Stimulated activated CD4-positive, alpha-beta T cell treated with anti-CD3 and anti-CD28 coated beads, Interleukin-1b, Interleukin-23, amount 100 ng/mL, for 4 hours (primary cell): ENCODE measurements around the gene DNAJB1.
"Not testable (repeated sequence)": the region's sequence is repeated elsewhere in the genome, so short reads cannot be mapped to it uniquely, and the experiment has no call there.

Experiments
- DNase-seq, 2 donors: peaks; one replicate each; pipeline ENCODE4 v3.0.0-alpha.2; 2020; ENCODE audit warnings: low read depth in 2 of 2

DNAJB1 gene

DNA sequence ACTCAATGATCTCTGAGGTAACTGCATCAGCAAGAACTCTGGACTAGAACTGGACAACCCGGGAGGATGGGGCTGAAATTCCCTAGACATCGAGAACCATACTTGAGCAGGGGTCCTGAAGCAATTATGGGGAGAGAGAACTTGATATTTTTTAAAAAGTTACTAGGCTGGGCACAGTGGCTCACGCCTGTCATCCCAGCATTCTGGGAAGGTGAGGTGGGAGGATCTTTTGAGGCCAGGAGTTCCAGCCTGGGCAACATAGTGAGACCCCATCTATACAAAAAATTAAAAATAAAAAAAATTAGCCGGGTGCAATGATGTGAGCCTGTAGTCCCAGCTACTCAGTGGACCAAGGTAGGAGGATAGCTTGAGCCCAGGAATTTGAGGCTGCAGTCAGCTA, 2.3 kb upstream of the DNAJB1 start:
- no peak for DNase-seq

DNA sequence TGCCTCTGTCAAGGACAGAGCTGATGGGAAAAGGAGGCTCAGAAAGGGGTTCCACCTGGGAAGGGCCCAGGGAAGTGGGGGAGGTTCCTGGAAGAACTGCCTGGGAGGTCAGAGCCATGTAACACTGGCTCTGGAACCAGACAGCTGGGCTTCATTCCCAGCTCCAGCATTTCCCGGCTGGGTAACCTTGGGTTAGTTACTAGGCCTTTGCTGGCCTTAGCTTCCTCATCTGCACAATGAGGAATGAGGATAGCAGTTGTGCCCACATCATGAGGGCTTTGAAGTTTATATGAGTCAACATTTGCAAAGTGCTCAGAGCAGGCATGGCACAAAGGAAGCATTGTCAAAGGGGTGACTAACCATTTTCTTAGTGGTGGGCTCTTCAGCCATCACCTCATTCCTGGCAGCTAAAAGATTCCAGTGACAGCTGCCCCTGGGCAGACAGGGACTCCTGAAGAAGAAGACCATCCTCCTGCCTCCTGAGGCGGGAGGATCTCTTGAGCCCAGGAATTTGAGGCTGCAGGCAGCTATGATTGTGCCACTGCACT, 1.7 kb upstream of the DNAJB1 start:
- peak in 1 of 2 donors; percentile 30 for DNase-seq

DNA sequence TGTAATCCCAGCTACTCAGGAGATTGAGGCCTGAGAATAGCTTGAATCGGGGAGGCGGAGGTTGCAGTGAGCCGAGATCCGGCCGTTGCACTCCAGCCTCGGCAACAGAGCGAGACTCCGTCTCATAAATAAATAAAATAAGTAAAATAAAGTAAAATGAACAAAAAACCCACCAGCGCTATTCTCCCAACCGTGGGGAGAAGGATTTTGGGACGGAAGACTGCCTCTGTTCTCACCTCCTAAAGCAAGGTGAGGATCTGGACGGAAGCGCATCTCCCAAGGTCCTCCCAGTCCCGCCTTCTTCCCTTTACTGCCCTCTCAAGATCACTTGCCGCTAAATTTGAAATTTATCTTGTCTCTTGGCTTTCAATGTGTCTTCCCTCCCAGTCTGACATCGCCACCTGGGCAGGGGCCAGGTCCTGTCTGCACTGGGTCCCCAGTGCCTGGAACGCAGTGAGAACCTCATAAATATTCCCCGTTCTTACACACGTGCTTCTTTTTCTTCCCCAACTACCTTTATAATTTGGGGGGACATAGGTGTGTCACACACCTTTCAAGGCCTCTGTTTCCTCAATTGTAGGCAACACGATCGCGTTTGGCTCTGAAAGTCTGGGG, 1.2 kb upstream of the DNAJB1 start:
- no peak for DNase-seq

DNA sequence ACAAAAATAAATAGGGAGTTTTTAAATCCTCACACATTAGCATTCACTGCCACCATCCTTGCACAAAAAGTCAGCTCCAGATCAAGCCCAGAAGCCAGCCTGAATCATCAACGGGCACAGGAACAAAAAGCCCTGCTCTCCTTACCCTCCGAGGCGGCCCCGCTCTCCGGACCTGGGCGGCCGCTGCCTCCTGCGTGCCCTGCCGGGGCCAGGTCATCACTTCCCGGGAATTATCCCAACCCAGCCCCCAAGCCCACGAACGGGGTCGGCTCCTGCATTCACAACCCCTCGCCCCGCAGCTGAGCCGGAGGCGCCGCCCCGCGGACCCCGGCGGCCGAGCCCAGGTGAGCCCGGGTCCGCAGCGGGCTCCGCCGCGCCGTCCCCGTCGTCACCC, 754 bp downstream of the DNAJB1 start:
- no peak for DNase-seq

DNA sequence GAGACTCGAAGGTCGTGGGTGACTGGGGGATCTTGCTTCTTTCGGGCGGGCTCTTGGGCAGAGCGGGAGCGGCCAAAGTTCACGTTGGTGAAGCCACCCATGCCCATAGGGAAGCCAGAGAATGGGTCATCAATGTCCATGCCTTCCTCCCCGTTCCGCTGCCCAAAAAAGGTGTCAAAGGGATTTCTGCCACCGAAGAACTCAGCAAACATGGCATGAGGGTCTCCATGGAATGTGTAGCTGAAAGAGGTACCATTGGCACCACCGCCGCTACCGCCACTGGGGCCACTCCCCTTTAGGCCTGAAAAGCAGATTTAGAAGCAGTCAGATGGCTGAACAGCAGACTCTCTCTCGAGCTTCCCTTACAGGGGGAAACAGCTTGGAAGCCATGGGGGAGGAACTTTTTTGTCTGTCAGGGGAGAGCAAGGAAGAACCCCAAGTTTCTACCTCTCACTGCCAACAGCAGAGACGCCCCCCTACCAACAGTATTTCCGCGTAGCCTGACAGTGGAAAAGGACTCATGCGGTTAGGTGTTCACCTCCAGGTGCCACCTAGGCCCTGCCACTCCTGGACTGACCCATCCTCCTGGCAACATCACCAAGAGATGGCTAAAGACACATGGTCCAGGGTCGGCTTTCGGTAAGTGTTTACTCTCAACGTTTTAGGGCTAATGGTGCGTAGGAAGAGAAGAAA, 1.3 kb downstream of the DNAJB1 start:
- no peak for DNase-seq

DNA sequence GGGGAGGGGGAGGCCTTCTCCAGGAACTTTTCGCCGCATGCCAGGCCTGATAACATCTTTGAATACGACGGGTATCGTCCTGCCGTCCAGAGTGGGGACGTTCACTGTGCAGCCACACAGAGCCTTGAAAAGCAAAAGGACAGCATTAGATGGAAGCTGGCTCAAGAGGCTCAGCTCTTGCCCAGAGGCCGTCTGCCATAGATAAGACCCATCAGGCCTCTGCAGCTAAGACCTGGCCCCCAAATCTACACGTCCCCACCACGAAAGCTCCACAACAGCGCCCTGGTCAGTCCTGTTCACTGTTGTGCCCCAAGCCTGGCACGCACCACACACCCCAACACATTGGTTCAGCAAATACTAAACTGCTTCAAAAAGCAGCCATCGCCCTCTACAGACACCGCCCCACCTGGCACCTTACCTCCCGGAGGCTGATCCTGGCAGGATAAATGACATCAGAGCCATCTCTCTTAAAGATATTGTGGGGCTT, 2.1 kb downstream of the DNAJB1 start:
- DNase-seq, result no peak

DNA sequence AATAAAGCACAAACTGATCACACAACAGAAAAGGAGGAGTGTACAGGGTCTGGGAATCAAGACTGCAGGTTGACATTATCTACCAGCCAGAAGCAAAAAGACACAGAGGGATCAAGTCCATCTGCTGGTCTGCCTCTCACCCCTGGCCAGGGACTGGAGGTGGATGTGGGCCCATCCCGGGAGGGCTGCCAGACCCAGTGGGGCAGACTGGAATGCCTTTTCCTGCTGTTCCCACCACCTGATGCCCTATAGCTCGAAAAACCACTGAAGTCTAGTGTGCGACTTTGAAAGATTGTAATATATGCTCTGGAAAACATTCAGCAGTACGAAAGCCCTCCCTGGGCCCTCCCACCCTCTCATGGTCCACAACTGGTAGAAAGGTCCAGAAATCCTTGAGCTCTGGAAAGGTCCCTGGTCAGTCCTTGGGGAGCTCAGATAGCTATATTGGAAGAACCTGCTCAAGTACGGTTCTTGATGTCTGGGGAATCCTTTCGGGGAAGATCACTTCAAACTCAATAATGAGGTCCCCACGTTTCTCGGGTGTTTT, 2.6 kb downstream of the DNAJB1 start:
- no peak for DNase-seq

DNA sequence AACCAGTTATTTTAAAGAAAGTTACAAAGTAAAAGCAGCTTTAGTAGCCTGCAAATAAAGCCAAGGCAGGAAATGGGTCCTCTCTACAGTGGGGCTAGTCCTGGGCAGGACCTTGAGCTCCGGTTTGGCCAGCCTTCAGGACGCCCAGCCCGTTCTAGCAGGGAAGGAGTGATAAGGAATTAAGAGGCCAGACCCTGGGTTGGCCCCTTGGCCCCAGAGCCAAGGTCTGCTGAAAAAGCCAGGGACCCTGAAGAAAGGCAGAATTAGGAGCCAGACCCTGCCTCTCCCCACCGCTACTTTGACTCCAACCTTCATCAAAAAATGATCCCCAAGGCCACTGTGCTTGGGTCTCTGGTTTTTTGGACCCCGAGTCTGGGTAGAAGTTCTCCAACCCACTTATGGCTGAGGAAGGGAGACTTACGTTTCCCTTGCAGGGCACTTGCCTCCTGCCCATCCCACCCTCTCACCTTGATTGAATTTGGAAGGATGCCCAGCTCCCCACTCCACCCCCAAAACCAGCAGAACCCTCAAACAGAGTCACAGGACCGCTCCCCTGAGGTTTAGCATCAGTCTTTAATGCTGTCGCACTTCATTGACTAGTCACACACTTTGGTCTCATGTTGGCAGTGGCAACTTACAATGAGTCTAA, 3.9 kb downstream of the DNAJB1 start:
- DNase-seq, result no peak

DNA sequence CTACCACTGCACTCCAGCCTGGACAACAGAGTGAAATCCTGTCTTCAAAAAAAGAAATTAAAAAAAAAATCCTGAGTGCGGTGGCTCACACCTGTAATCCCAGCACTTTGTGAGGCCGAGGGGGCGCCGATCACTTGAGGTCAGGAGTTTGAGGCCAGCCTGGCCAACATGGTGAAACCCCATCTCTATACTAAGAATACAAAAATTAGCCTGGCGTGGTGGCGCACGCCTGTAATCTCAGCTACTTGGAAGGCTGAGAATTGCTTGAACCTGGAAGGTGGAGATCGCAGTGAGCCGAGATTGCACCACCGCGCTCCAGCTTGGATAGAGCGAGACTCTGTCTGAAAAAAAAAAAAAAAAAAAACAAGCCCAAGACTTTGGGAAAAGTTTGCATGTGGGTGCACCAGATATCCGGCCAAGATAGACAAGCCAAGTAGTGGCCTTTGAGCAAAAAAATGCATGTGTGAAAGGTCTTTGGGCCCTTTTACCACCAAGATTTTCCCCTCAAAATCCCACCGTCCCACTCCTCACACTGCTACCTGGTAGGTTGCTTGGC, 5.7 kb downstream of the DNAJB1 start:
- no peak for DNase-seq

DNA sequence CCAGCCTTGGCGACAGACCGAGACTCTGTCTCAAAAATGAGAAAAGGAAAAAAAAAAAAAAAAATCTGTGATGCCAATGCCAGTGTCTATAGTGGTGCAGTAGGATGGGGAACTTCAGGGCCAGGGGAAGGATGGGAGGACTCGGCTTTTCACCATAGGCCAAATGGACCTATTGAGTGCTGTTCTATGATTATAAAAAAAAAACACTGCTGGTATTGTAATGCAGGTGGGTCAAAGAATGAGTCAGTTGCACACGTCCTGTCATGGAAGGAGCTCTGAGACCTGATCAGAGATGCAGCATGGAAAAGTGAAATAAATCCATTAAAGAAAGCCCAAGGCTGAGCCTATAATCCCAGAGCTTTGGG, 7.0 kb downstream of the DNAJB1 start:
- DNase-seq, result no peak

DNA sequence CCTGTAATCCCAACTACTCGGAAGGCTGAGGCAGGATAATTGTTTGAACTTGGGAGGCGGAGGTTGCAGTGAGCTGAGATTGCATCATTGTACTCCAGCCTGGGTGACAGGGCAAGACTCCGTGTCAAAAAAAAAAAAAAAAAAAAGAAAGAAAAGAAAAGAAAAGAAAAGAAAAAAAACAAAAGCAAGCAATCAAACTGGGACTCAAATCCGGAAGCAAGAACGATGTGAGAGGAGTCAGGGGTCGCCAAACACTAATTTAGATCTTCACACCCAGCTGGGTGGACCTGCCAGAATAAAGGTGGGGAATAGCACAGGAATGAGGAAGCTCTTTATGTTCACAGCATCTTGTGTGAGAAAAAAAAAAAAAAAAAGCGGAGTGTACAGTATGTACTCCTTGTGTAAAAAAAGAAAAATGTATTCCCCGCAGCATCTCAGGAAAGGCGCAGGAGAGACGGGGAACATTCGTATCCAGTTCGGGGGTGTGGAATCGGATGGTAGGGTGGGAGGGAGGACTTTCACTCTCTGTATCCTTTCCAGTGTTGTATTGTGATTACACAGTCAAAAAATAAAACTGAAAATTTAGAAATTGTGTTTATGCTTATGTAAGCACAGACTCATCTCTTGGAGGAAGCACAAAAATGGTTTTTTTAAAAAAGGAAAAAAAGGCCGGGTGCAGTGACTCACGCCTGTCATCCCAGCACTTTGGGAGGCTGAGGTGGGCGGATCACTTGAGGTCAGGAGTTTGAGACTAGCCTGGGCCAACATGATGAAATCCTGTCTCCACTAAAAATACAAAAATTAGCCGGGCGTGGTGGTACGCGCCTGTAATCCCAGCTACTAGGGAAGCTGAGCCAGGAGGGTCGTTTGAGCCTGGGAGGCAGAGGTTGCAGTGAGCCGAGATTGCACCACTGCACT, 7.6 kb downstream of the DNAJB1 start:
- no peak for DNase-seq

DNA sequence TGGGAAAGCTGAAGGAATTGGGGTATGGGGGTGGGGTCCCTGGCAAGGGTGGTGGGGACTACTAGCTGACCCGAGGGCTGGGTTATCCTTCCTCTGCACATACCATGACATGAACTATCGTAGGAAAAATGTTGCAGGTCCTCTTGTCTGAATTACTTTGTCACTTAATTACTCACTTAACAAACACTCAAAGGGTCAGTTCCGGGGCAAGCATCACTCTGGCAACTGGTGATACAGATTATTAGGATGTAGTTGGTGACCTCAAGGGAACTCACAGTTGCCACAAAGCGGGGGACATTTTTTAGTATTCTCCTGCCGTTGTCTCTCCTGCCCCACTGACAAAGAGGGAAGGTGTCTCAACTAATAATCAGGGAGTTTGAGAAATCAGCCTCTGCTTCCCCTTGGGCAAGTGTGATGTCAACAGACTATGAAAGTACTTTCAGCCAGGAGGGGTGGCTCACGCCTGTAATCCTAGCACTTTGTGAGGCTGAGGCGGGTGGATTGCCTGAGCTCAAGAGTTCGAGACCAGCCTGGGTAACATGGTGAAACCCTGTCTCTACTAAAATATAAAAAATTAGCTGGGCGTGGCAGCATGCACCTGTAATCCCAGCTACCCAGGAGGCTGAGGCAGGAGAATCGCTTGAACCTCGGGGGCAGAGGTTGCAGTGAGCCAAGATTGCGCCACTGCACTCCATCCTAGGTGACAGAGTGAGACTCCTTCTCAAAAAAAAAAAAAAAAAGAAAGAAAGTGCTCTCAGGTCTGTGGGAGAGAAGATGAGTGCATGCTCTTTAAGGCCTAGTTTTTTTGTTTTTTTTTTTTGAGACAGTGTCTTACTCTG, 10.3 kb downstream of the DNAJB1 start:
- no peak for DNase-seq

DNA sequence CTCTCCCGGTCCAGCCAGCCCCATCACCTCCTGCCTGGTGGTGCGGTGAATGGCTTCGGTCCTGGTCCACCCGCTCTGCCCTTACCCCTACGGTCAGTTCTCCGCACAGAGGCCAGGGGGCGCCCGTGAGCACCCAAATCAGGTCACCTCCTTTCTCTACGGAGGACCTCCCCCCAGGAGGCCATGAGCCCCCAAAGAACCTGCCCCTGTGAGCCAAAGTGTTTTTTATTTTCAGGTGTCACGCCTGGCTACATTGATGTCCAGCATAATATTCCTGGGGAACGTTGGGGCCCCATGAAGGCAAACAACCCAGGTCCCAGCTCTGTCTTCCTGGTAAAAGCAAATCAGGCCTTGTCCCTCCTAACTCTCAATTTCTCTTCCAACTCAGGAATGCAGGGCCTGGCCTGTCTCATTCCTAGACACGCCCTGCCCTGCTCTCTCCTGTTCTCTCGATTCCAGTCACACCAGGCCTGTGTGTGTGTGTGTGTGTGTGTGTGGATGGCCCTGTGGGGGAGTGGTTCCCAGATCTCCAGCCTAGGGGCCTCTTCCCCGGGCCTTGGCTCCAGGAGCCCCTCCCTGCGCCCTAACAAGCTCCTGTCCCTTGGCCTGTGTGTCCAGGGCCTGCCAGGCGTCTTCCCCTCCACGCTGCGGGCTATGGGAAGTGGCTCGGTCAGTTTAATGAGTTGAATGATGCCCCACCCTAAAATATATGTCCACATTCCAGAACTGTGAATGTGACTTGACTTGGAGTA, 12.5 kb downstream of the DNAJB1 start:
- DNase-seq, result peak; percentile 63 to 67

DNA sequence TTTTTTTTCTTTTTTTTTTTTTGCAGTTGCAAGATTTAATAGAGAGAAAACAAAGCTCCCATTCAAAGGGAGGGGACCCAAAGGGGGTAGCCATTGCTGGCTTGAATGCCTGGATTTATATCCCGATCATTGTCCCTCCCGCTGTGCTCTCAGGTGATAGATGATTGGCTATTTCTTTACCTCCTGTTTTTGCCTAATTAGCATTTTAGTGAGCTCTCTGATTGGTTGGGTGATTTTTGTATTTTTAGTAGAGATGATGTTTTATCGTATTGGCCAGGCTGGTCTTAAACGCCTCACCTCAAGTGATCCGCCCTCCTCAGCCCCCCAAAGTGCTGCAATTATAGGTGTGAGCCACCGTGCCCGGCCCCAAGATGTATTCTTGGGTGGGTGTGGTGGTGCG, 13.6 kb downstream of the DNAJB1 start:
- not testable (repeated sequence) for DNase-seq

DNA sequence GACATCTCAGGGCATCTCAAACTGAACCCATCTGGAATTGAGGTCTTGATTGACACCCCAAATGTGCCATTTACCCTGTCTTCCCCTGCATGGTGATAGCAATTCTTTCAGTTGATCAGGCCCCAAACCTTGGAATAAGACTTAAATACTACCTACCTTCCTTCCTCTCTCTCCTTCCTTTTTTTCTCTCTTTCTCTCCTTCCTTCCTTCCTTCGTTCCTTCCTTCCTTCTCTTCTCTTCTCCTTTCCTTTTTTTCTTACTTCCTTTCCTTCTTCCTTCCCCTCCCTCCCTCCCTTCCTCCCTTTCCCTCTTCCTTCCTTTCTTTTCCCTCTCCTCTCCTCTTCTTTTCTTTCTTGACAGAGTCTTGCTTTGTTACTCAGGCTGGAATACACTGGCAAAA, 14.9 kb downstream of the DNAJB1 start:
- DNase-seq, result no peak

DNA sequence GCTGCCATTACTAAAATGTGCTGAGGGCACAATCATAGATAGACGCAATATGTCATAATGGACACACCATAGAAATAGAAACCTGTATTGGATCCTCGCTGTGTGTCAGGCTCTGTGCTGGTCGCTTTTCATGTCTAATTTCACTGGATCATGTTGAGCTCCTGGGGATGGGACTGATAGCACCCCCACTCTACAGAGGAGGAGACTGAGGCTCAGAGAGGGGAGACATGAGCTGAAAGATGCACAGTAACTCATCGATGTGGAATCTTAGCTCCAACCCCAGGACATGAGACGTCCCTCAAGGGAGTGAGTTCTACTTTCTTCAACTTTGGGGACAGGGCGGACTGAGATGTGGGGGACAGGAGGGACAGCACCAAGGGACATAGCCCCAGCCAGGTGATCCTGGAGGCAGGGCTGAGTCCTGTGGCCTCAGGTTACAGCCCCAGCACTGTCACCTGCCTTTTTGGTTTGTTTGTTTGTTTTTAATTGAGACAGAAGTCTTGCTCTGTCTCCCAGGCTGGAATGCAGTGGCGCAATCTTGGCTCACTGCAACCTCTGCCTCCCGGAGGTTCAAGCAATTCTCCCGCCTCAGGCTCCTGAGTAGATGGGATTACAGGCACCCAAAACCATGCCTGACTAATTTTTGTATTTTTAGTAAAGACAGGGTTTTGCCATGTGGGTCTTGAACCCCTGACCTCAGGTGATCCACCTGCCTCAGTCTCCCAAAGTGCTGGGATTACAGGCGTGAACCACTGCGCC, 15.7 kb downstream of the DNAJB1 start:
- DNase-seq, result no peak

DNA sequence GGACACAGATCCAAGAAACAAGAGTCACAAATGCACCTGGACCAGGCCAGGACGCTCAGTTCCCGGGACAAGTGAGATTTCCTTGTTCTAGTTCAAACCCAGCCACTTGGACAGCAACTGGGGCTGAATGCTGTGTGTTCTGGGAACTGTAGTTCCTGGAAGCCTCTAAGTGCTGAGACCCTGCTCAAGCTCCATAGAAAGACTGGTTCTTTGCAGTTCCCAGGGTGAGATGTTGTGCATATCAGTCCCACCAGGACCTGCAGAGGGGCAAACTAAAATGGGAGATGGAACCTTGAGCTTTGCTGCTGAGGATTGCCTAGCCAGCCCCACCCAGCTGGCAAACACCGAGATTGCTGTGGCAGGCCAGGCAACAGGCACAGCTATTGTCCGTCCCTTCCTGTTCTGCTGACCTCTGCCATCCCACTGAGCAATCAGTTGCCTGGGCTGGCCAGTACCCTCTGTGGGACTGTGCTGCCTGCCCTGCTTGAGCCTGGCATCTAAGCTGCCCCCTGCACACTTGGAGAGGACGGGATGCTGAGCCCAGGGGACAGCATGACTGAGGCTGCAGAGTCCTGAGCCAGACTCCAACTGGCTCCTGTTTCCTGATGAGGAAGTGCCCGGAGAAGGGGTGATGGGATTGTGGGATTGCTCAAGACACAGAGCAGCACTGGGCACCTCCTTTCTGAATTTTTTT, 20.8 kb downstream of the DNAJB1 start:
- no peak for DNase-seq

DNA sequence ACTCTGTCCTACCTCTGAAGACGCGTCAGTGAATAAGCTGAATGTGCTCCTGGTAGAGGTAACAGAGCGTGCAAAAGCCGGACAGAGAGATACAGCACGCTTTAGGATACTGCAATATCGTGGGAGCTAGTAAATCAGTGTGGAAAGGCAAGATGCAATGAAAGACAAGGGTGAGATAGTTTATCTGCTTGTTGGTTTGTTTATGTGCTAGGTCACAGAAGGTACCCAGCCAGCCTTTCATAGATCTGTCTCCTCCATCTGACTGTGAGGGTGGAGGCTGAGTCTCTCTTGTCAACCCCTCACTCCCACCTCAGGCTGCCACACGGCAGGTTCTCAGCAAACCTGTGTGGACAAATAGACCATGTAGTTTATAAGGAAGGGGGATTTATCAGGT, 21.4 kb downstream of the DNAJB1 start:
- no peak for DNase-seq
